Muscle layer of duodenum (tissue), 2 donors: ENCODE data around the gene RIC3.
A peak's percentile ranks its signal among the peaks of the same experiment; 100 is the strongest.
"Not testable (repeated sequence)": the region's sequence is repeated elsewhere in the genome, so short reads cannot be mapped to it uniquely, and the experiment has no call there.

Source experiments
- H3K27ac ChIP-seq: one replicate; pipeline ENCODE4 v1.7.0; 2013; ENCODE audit warnings: mild to moderate bottlenecking, low read length
- H3K27me3 ChIP-seq: one replicate; pipeline ENCODE4 v1.7.0; 2013; ENCODE audit warnings: low read depth, mild to moderate bottlenecking, control low read depth, low read length
- H3K36me3 ChIP-seq, 2 donors: one replicate each; pipeline ENCODE4 v1.7.0; 2013; ENCODE audit warnings: low read length in 2 of 2, control low read depth in 1 of 2, mild to moderate bottlenecking in 1 of 2; ENCODE audit not compliant: insufficient read depth in 2 of 2, control insufficient read depth in 1 of 2
- H3K4me1 ChIP-seq, 2 donors: one replicate each; pipeline ENCODE4 v1.7.0; 2013; ENCODE audit warnings: low read length in 2 of 2, mild to moderate bottlenecking in 2 of 2, control low read depth in 1 of 2, moderate library complexity in 1 of 2; ENCODE audit not compliant: insufficient read depth in 2 of 2, control insufficient read depth in 1 of 2
- H3K4me3 ChIP-seq, 2 donors: one replicate each; pipeline ENCODE4 v1.7.0; 2013; ENCODE audit warnings: low read length in 2 of 2, low read depth in 1 of 2, mild to moderate bottlenecking in 1 of 2
- H3K9me3 ChIP-seq, 2 donors: one replicate each; pipeline ENCODE4 v1.7.0; 2013; ENCODE audit warnings: low read length in 2 of 2, control low read depth in 1 of 2, mild to moderate bottlenecking in 1 of 2; ENCODE audit not compliant: control insufficient read depth in 1 of 2
- donor health status: healthy.

The RIC3 gene

DNA sequence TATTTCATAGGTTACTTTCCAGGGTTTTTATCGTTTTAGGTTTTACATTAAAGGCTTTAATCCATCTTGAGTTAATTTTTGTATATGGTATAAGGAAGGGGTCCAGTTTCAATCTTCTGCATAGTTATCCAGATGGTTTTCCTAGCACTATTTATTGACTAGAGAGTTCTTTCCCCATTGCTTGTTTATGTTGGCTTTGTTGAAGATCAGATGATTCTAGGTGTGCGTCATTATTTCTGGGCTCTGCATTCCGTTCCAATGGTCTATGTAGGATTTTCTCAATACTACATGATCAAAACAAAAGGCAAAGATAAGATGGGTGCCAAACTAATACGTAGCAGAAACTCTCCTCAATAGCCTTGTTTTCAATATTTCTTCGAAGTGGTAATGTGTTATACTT is 14.3 kb upstream of the RIC3 start:
- Histone ChIP-seq H3K9me3 (no peaks in the 10 kb centered on the region), H3K27ac (no peak overlapping the region), H3K4me3 (no peak overlapping the region), H3K27me3 (no peaks in the 10 kb centered on the region), H3K4me1 (no peaks in the 10 kb centered on the region), H3K36me3 (no peaks in the 10 kb centered on the region)

DNA sequence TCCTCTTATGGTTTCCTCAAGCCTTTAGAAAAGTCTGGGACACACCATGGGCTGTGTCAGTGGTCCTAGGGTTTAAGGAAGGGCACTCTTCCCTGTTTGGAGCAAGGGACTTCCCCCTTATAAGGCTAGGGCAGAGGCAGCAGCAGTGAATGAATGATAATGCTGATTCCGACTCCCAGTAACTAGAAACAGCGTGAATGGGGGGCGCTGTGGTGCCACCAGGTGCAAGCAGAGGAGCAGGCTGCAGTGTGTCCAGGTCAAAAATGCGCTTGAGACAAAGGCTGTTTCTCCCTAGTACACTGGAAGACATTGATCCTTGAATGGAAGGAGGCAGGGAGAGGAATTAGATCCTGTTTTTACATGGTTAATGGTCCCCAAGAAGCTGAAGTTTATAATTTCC is 11.6 kb upstream of the RIC3 start:
- Histone ChIP-seq H3K4me3 (no peak overlapping the region), H3K27ac (no peak overlapping the region), H3K27me3 (no peaks in the 10 kb centered on the region), H3K36me3 (no peaks in the 10 kb centered on the region), H3K4me1 (no peaks in the 10 kb centered on the region), H3K9me3 (no peaks in the 10 kb centered on the region)

DNA sequence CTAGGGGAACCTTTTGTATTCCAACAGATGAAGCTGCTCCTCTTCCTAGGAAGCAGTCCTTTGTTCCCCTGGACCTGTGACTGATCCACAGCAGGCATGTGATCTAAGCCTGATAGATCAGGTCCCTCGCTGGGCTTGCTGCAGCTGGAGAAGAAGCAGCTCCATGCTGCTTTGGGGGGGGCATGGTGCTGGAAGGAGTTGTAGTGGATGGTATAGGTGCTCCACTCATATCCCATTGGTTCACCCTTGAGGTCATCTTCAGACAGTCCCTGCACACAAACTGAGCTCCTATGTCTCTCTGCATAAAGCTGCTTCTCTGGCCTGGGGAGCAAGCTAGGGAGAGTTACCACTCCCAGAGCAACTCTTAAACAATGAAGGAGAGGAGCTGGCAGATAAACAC is 9.5 kb upstream of the RIC3 start:
- Histone ChIP-seq H3K27me3 (no peaks in the 10 kb centered on the region), H3K36me3 (no peaks in the 10 kb centered on the region), H3K4me3 (no peak overlapping the region), H3K4me1 (no peaks in the 10 kb centered on the region), H3K9me3 (no peaks in the 10 kb centered on the region), H3K27ac (no peak overlapping the region)

DNA sequence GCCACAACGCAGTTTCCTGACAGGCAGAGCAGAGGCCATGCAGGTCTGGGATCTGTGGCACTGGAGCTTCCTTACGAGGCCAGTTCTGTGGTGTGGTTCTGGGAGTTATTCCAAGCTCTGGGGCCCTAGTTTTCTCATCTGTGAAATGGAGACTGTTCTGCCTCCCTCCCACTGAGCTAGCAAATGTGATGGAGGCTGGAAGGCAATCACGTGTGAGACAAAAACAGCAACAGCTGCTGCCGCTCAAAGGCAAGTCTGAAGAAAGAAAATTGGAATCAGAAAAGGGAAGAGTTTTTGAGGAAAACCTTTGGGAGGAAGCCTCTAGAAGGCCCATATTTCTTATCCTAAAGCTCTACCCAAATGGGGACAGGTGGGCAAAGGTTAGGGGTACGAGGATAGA is 8.3 kb upstream of the RIC3 start:
- no peaks in the 10 kb centered on the region for H3K27me3 ChIP-seq
- no peaks in the 10 kb centered on the region for H3K36me3 ChIP-seq
- H3K27ac ChIP-seq, result no peak overlapping the region
- H3K4me3 ChIP-seq, result no peak overlapping the region
- H3K9me3 ChIP-seq, result no peaks in the 10 kb centered on the region
- no peaks in the 10 kb centered on the region for H3K4me1 ChIP-seq

DNA sequence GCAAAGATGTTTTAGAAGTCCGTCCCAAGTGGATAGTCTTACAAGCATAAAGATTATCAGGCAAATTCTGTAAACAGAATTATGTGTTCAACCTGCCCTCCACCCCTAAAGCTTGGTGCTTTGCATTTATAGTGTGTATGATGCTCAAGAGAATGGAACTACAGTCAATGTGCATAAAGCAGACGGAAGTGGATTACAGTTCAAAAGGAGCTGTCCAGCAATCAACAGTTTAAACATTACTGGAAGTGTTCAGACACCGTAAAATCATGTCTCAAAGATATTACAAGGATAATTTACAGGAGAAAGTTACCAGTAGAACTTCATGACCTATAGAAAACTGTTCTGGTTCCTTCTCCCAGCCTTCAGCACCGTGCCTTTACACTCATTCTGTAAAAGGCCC is 1.0 kb downstream of the RIC3 start:
- no peaks in the 10 kb centered on the region for H3K9me3 ChIP-seq
- peaks cover 0 to 11% of the 10 kb centered on the region in 2 donors for H3K4me1 ChIP-seq
- H3K4me3 ChIP-seq, result peak overlapping the region; percentile 77 to 87
- H3K27ac ChIP-seq, result no peak overlapping the region
- peaks cover 15% of the 10 kb centered on the region for H3K27me3 ChIP-seq
- H3K36me3 ChIP-seq, result no peaks in the 10 kb centered on the region

DNA sequence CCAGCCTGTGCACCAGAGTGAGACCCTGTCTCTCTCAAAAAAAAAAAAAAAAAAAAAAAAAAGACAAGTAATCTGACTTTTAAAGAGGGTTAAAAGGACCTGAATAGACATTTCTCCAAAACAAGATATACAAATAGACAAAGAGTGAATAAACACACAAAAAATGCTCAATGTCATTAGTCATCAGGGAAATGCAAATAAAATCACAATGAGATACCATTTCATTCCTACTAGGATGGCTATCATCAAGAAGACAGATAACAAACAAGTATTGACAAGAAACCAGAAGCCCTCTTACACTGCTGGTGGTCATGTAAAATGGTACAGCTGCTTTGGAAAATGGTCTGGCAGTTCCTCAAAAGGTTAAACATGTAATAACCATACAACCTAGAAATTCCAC is 4.1 kb downstream of the RIC3 start:
- Histone ChIP-seq H3K27ac (no peak overlapping the region), H3K36me3 (no peaks in the 10 kb centered on the region), H3K4me3 (no peak overlapping the region), H3K27me3 (peaks cover 12% of the 10 kb centered on the region), H3K4me1 (peaks cover 0 to 11% of the 10 kb centered on the region in 2 donors), H3K9me3 (no peaks in the 10 kb centered on the region)

DNA sequence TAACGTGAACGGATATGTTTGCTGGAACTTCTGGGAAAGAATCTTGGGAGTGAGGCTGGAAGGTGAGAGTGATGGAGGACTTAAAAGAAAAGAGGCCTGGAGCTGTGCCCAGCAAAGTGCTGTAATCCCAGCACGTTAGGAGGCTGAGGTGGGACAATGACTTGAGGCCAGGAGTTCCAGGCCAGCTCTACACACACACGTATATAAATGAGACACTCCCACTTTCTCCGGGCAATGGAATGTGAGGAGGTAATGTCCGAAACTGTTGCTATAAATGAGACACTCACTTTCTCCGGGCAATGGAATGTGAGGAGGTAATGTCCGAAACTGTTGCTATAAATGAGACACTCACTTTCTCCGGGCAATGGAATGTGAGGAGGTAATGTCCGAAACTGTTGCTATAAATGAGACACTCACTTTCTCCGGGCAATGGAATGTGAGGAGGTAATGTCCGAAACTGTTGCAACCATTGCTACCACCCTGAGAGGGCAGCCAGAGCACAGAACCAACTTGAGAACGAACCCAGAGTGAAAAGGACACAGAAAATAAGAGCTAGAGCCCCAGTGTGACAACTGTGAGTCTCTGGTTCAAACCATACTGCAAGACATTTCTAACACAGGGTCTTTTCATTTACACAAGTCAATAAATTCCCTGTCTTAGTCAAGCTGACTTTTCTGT is 7.1 kb downstream of the RIC3 start:
- not testable (repeated sequence) for H3K4me1 ChIP-seq, H3K9me3 ChIP-seq, H3K4me3 ChIP-seq, H3K27ac ChIP-seq, H3K27me3 ChIP-seq, H3K36me3 ChIP-seq

DNA sequence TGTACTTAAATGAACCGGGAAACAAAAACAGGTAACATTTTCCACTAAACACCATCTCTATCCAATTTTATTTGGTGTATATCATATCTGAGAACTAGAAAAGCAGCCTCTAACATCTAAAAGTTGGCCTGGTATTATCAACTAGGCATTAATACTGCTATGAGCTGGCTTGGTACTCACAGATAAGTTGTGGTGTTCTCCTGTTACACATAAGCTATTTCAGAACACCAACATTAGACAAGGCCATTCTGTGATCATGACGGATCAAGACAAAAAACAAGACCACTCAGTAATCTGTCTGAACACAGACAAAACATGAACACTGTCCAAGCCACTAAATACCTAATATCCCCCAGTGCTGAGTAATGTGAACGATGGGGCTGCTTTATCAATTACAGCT is 11.9 kb downstream of the RIC3 start:
- no peak overlapping the region for H3K27ac ChIP-seq
- no peaks in the 10 kb centered on the region for H3K4me1 ChIP-seq

DNA sequence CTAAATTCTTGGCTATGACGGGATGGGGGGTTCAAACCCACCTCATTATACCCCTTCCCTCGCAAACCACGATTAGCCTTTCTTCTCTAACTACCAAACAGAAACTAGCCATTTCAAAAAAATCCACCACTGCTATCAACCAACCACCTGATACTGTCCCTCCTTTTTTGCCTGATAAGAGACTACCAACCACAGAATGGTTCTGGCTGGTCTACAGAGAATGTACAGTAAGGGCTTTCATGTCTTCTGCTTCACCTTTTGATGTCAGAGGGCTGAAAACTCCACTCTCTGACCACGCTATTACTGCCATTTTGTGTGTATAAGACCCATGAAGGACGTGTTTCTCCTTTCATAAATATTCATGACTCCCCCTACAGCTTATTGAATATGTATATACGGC is 19.1 kb downstream of the RIC3 start:
- H3K4me3 ChIP-seq, result no peak overlapping the region
- no peaks in the 10 kb centered on the region for H3K4me1 ChIP-seq
- H3K9me3 ChIP-seq, result no peaks in the 10 kb centered on the region
- H3K27ac ChIP-seq, result no peak overlapping the region
- H3K36me3 ChIP-seq, result no peaks in the 10 kb centered on the region
- H3K27me3 ChIP-seq, result no peaks in the 10 kb centered on the region

More for the DNA sequence above, 11.9 kb downstream of the RIC3 start:
- Histone ChIP-seq H3K36me3 (no peaks in the 10 kb centered on the region), H3K27me3 (no peaks in the 10 kb centered on the region), H3K4me3 (no peak overlapping the region), H3K9me3 (no peaks in the 10 kb centered on the region)

DNA sequence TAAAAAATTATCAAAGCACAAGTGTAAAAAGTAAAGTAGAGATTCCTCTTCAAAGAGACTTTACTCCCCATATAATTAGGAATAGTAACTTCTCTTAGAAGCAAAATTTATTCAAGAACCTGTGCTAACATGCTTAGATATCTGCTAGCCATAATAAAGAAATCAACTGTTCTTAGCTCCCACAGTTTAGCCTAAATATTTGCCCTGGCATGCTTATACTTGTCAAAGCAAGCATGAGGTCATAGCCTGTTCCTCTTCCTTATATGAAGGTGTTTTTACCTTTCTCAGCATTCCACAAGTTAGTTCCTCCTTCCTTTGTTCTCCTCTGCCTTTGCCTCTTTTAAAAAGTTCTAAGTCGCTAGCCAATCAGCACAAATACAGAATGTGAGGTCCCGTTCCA is 30.3 kb downstream of the RIC3 start:
- H3K27ac ChIP-seq, result no peak overlapping the region
- H3K9me3 ChIP-seq, result no peaks in the 10 kb centered on the region
- no peaks in the 10 kb centered on the region for H3K27me3 ChIP-seq
- H3K4me3 ChIP-seq, result no peak overlapping the region
- H3K36me3 ChIP-seq, result peaks cover 0 to 18% of the 10 kb centered on the region in 2 donors
- H3K4me1 ChIP-seq, result no peaks in the 10 kb centered on the region

DNA sequence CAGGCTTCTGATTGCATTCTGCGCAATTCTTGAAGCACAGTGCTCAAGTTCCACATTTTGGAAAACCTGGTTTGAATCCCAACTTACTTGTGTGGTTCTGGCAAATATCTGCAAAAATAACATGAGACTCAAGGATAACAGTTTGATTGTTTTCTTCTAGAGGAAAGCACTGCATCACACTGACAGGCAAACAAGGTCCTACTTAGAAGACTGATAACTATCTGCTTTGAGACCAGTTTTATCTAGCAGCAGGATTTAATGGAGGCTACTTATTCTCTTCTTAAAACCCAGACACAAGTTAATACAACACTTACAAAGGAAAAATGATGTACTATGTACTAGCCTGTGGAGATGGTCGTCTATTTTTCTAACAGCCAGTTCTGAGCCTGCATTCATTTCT is 41.4 kb downstream of the RIC3 start:
- no peak overlapping the region for H3K4me3 ChIP-seq
- H3K9me3 ChIP-seq, result no peaks in the 10 kb centered on the region
- no peaks in the 10 kb centered on the region for H3K4me1 ChIP-seq
- H3K27ac ChIP-seq, result no peak overlapping the region
- H3K36me3 ChIP-seq, result no peaks in the 10 kb centered on the region
- no peaks in the 10 kb centered on the region for H3K27me3 ChIP-seq

DNA sequence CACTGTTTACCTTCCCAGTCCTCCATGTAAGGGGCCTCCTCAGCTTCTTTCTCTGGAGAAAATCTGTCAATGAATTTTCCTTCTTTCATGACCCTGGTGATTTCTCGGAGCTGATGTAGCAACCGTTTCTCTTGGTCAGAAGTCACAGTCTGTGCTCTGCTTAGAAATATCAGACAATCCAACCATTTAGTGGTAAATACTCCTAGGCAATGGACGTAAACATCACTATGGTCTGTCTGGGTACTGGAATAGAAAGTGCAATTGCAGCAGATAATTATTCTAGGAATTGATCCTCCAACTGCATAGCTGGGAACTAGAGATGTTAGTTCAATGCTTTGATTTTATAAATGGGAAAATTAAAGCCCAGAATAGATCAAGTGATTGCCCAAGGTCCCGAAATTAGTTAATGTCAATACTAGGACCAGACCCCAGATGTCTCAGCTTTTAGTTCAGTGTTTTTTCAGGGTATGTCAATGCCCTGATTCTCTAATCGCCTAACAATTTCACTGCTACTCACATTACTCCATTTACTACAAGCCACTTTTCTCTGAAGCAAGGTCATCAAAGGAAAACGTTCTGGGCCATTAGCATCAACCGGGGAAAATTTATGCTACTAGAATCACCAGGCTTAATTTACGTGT is 42.1 kb downstream of the RIC3 start:
- no peak overlapping the region for H3K4me3 ChIP-seq
- H3K27me3 ChIP-seq, result no peaks in the 10 kb centered on the region
- no peak overlapping the region for H3K27ac ChIP-seq
- no peaks in the 10 kb centered on the region for H3K9me3 ChIP-seq
- no peaks in the 10 kb centered on the region for H3K36me3 ChIP-seq
- no peaks in the 10 kb centered on the region for H3K4me1 ChIP-seq
